Measurements from ENCODE around the gene ZNF366.

GRCh38 chr5:72540759-72541438 lies 33.7 kb upstream of the ZNF366 start:
- TF ChIP-seq, protein P1, sequence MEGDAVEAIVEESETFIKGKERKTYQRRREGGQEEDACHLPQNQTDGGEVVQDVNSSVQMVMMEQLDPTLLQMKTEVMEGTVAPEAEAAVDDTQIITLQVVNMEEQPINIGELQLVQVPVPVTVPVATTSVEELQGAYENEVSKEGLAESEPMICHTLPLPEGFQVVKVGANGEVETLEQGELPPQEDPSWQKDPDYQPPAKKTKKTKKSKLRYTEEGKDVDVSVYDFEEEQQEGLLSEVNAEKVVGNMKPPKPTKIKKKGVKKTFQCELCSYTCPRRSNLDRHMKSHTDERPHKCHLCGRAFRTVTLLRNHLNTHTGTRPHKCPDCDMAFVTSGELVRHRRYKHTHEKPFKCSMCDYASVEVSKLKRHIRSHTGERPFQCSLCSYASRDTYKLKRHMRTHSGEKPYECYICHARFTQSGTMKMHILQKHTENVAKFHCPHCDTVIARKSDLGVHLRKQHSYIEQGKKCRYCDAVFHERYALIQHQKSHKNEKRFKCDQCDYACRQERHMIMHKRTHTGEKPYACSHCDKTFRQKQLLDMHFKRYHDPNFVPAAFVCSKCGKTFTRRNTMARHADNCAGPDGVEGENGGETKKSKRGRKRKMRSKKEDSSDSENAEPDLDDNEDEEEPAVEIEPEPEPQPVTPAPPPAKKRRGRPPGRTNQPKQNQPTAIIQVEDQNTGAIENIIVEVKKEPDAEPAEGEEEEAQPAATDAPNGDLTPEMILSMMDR (IDR thresholded peaks at IDR 0.05; ENCODE audit: insufficient read depth, low read depth, low read length): no peak
- TF ChIP-seq EZH2 (IDR thresholded peaks at IDR 0.05; ENCODE audit: insufficient read depth, low read length): no peak

All from astrocyte (in vitro differentiated cells and primary cell).